ENCODE measurements around the gene ATP5PD.
A peak's percentile ranks its signal among the peaks of the same experiment; 100 is the strongest.

The ATP5PD gene

DNA sequence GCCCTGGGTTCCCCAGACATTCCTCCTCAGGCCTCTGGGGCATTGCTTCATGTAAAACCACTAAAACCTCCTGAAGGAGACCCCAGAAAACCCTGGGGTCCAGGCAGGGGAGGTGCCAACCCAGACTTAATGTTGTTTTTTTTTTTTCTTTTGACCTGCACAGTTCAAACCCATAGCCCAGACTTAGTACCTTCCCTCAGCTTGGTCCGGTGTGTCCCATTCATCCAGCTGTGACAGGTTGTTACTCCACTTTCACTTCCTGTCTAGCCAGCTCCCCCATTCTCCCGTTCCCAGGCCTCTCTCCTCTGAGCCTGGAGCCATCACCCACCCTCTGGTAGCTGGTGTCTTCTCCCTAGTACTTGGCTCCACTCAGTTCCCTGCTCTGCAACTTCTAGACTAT, 54.5 kb downstream of the ATP5PD start:
- Histone ChIP-seq H3K4me3 (ENCODE audit: low read depth, low read length) (no peak overlapping the region), H3K4me1 (ENCODE audit: control insufficient read depth, insufficient read depth, low read length) (no peaks in the 10 kb centered on the region), H3K27ac (ENCODE audit: extremely low read depth, low read depth, low read length) (no peak overlapping the region), H3K36me3 (ENCODE audit: control insufficient read depth in 2 of 2, insufficient read depth in 1 of 2, low read length in 2 of 2) (peaks cover 0 to 6% of the 10 kb centered on the region in 2 experiments; a peak in 2 of 3 replicates), H3K9me3 (ENCODE audit: control insufficient read depth, insufficient read depth, low read depth, low read length) (no peaks in the 10 kb centered on the region)
- TF ChIP-seq PRDM1 (tag by site-specific recombination; IDR thresholded peaks at IDR 0.05) (0 out of 2 replicates have a peak, but pooled peaks have one; percentile 18), ZNF624 (tag by site-specific recombination; IDR thresholded peaks at IDR 0.05) (no peak), RBAK (tag by site-specific recombination; IDR thresholded peaks at IDR 0.05) (no peak), ZNF132 (tag by site-specific recombination; IDR thresholded peaks at IDR 0.05; ENCODE audit: borderline replicate concordance) (no peak), ZNF426 (tag by site-specific recombination; IDR thresholded peaks at IDR 0.05) (no peak), ZNF280C (tag by site-specific recombination; IDR thresholded peaks at IDR 0.05) (no peak), ZNF621 (tag by site-specific recombination; IDR thresholded peaks at IDR 0.05) (no peak)
- TF ChIP-seq, protein P1, sequence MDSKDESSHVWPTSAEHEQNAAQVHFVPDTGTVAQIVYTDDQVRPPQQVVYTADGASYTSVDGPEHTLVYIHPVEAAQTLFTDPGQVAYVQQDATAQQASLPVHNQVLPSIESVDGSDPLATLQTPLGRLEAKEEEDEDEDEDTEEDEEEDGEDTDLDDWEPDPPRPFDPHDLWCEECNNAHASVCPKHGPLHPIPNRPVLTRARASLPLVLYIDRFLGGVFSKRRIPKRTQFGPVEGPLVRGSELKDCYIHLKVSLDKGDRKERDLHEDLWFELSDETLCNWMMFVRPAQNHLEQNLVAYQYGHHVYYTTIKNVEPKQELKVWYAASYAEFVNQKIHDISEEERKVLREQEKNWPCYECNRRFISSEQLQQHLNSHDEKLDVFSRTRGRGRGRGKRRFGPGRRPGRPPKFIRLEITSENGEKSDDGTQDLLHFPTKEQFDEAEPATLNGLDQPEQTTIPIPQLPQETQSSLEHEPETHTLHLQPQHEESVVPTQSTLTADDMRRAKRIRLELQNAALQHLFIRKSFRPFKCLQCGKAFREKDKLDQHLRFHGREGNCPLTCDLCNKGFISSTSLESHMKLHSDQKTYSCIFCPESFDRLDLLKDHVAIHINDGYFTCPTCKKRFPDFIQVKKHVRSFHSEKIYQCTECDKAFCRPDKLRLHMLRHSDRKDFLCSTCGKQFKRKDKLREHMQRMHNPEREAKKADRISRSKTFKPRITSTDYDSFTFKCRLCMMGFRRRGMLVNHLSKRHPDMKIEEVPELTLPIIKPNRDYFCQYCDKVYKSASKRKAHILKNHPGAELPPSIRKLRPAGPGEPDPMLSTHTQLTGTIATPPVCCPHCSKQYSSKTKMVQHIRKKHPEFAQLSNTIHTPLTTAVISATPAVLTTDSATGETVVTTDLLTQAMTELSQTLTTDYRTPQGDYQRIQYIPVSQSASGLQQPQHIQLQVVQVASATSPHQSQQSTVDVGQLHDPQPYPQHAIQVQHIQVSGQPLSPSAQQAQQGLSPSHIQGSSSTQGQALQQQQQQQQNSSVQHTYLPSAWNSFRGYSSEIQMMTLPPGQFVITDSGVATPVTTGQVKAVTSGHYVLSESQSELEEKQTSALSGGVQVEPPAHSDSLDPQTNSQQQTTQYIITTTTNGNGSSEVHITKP (tag by site-specific recombination; IDR thresholded peaks at IDR 0.05), result peak; percentile 57
- POLR2A ChIA-PET, result interaction anchor here (0.6 to 1.6 kb wide), 3 partner anchors 18 to 161 kb away, joined by 3 read pairs; partner anchors contain the start of gene FDXR
- CTCF ChIA-PET, result interaction anchor here (0.5 to 3.8 kb wide), 4 partner anchors 21 to 114 kb away, joined by 3 to 18 read pairs (median 3); no protein-coding TSS in a partner anchor

DNA sequence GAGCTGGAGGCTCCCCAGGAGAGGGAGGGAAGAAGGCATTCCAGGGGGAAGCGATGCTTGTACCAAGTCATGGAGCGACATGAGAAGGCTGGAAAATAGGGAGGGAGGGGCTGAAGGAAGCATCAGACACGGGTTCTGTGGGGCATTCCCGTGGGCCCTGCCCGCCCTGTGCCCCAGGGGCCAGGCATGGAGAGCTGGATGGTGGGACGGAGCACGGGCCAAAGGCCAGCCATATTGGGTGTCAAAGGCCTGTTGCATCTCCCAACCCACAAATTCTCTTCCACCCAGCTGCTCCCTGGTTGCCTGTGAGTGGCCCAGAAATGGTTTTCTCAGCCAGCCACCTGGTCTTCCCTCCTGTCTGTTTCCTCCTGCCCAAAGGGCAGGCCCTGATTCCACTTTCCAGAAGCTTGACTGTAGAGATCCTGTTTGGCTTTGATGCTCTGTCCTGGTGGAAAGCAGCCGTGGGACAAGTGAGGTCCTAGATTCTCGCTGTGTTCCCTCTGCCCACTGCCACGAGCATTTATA, 56.1 kb downstream of the ATP5PD start:
- H3K36me3 ChIP-seq (ENCODE audit: control insufficient read depth in 2 of 2, insufficient read depth in 1 of 2, low read length in 2 of 2), result peaks cover 0 to 6% of the 10 kb centered on the region in 2 experiments; a peak in 2 of 3 replicates
- POLR2A ChIA-PET, result interaction anchor here (0.9 to 2.0 kb wide), 3 partner anchors 18 to 22 kb away, joined by 4 to 9 read pairs (median 7); partner anchors contain the start of genes HID1 and MRPL58
- no peak overlapping the region for H3K27ac ChIP-seq (ENCODE audit: extremely low read depth, low read depth, low read length)
- CTCF ChIA-PET, result interaction anchor here (0.9 to 3.9 kb wide), 3 partner anchors 18 to 33 kb away, joined by 3 to 18 read pairs (median 6); no protein-coding TSS in a partner anchor
- no peak overlapping the region for H3K4me3 ChIP-seq (ENCODE audit: low read depth, low read length)
- no peak for TF ChIP-seq ZNF221 (tag by site-specific recombination; IDR thresholded peaks at IDR 0.05; ENCODE audit: borderline replicate concordance)
- TF ChIP-seq PRDM2 (tag by site-specific recombination; IDR thresholded peaks at IDR 0.05; ENCODE audit: borderline replicate concordance), result no peak
- no peak for TF ChIP-seq ZNF624 (tag by site-specific recombination; IDR thresholded peaks at IDR 0.05)
- no peak for TF ChIP-seq REPIN1 (tag by site-specific recombination; IDR thresholded peaks at IDR 0.05; ENCODE audit: low read depth)
- no peak for TF ChIP-seq ZNF623 (tag by site-specific recombination; IDR thresholded peaks at IDR 0.05)
- peak; percentile 39 for TF ChIP-seq SCRT2 (tag by site-specific recombination; IDR thresholded peaks at IDR 0.05)
- TF ChIP-seq ZNF311 (tag by site-specific recombination; IDR thresholded peaks at IDR 0.05; ENCODE audit: borderline replicate concordance), result no peak
- TF ChIP-seq KLF8 (tag by site-specific recombination; IDR thresholded peaks at IDR 0.05), result no peak
- no peak for TF ChIP-seq ZNF670 (tag by site-specific recombination; IDR thresholded peaks at IDR 0.05; ENCODE audit: low read depth)
- H3K4me1 ChIP-seq (ENCODE audit: control insufficient read depth, insufficient read depth, low read length), result no peaks in the 10 kb centered on the region
- H3K9me3 ChIP-seq (ENCODE audit: control insufficient read depth, insufficient read depth, low read depth, low read length), result no peaks in the 10 kb centered on the region
